GM13976 (cell line): Measurements from ENCODE around the gene KIDINS220.

ENCODE experiments used
- DNase-seq: peaks from one replicate; pipeline ENCODE4 v3.0.0; 2012; ENCODE audit warnings: low spot score
- in situ Hi-C: fragments of 300-500 bp; cut with MboI; formaldehyde crosslinking; loops from one replicate; pipeline ENCODE4 v1.12.0; 2022; ENCODE audit warnings: low sequenced_read_pairs, mixed read lengths, inconsistent platforms; ENCODE audit not compliant: unreplicated experiment
- TF ChIP-seq, protein P1 (sequence below): IDR thresholded peaks from 2 replicates; pipeline ENCODE4 v1.5.1; 2012; ENCODE audit warnings: borderline replicate concordance, mild to moderate bottlenecking; ENCODE audit not compliant: insufficient read depth; ENCODE audit errors: extremely low read depth, missing control alignments, control extremely low read depth

KIDINS220 gene

DNA sequence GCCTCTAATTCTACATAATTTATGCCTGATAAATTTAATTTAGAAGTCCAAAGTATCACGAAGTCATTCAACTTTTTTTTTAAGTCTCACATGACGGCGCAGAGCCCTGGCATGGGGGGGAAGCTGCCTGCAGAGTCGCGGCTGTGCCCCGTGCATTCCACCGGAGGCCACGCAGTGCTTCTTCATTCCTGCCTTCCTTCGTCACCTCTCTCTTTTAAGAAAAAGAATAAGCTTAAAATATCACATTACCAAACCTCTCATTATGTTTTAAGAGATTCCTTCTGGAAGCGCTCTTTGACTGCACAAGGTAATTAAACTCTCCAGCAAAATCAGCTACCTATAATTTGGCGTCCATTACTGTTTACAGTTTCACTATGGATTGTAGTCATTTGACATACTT, 20.3 kb upstream of the KIDINS220 start:
- DNase-seq, result no peak
- in situ Hi-C loops, result no loop called here
- TF ChIP-seq, protein P1, sequence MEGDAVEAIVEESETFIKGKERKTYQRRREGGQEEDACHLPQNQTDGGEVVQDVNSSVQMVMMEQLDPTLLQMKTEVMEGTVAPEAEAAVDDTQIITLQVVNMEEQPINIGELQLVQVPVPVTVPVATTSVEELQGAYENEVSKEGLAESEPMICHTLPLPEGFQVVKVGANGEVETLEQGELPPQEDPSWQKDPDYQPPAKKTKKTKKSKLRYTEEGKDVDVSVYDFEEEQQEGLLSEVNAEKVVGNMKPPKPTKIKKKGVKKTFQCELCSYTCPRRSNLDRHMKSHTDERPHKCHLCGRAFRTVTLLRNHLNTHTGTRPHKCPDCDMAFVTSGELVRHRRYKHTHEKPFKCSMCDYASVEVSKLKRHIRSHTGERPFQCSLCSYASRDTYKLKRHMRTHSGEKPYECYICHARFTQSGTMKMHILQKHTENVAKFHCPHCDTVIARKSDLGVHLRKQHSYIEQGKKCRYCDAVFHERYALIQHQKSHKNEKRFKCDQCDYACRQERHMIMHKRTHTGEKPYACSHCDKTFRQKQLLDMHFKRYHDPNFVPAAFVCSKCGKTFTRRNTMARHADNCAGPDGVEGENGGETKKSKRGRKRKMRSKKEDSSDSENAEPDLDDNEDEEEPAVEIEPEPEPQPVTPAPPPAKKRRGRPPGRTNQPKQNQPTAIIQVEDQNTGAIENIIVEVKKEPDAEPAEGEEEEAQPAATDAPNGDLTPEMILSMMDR, result no peak

DNA sequence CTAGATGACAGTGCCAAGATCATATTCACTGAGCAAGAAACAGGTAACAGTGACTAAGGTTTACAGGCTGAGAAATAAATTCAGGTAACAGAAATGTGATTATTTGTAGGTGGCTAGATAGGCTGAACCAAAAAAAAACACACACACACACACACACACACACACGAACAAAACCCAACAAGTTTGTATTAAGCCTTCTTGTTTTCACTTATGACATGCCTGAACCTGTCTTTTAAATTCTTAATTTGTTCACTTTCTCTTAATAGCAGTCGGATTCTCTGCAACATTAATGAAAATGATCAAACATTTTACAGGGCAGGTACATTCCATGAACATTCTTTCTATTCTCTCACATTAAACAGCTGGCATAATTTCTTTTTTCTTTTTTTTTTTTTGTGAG, 18.8 kb upstream of the KIDINS220 start:
- in situ Hi-C loops, result no loop called here
- TF ChIP-seq, protein P1, result no peak

DNA sequence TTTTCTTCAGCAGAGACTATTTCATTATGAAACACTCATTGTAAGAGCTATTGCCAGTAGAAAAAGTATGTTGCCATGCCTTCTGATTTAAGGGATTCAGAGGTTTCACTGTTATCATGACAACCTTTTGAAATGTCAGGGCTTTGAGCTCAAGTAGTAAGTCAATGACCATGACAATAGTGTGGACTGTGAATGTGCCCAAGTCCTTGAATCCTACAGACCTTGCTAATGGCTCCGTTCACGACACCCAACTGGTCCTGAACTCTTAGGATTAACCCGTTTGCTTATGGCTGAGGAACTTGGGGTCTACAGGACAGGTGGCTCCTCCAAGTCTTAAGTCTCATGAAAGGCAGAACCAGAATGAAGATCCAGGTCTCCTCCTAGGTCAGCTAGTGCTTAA, 17.6 kb upstream of the KIDINS220 start:
- no peak for DNase-seq
- TF ChIP-seq, protein P1, result no peak
- in situ Hi-C loops, result no loop called here

More for the DNA sequence above, 18.8 kb upstream of the KIDINS220 start:
- no peak for DNase-seq

DNA sequence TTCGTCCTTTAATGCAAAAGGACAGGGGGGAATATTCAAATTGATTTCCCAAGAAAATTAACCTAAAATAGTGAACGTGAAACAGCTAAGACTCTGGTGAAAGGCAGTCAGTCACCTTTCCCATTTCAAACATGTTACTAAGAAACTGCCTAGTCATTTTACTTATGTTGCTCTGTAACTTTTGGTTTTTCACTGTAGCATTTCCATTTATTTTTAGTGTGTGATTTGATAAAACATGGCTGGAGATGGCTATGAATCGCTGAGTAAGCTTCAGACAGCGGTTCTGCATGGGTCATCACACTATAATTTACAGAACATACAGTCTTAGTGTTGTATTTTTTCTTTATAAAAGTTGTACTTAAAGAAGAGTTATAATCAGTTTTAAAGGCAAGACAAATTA, 16.0 kb upstream of the KIDINS220 start:
- no peak for DNase-seq
- in situ Hi-C loops, result no loop called here
- TF ChIP-seq, protein P1, result no peak

DNA sequence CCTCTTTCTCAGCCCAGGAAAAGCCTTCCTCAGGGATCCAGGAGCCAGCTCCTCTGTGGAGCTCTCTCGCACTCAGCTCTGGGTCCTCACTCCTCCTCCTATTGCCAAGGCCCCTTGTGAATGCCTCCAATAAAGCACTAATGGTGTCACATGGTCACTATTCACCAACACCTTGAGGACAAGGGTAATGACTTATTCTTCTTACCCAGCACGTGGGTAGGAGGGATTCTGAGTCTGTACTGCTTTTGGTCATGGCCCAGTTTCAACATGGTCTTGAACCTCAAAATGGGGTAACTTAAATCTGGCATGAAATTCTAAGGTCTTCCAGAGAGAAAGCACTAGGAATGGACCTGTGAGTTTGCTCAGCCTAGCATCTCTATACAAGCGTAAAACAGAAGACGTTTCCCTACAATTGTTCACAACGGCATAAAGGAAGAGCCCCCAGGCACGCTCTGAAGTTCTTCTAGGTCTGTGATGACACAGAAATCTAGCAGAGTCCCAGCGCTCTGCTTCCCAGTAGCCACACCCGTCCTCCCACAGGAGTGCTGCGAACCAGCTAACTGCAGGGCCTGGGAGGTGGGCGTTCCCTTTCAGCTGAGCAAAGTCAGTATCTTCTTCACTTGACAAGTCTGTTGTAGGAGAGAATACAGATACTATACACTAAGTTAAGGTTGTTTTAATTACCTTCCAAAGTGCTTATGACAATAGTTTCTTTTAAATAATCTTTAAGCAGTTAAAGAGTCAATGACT, 14.6 kb upstream of the KIDINS220 start:
- TF ChIP-seq, protein P1, result no peak
- DNase-seq, result no peak
- in situ Hi-C loops, result no loop called here

DNA sequence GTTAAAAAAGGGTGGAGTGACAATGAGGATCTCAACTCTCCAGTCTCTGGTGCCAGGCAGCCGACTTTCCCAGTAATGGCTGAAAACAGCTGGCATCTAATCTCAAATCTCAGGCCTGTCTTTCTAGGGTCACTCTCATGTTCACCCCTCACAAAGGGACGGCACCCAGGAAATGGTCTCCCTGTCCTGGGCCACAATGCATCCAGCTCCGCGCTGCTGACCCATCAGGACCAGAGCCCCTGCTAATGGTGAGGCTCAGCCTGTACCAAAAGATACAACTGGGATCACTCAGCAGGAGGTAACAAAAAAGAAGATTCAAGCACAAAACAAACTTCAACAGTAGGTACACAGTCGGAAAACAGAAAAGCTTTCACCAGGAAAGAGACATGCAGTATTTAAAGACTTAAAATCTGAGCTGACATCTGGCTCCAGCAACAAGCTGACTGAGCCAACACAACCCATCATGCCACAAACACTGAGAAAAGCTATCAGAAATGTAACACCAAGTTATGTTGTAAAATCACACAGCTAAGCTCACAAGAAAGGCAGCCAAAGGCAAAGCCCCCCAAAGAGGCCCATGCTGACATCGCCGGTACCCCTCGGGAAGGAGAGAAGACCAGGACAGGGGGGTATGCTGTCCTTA, 13.6 kb upstream of the KIDINS220 start:
- in situ Hi-C loops, result no loop called here
- no peak for DNase-seq
- TF ChIP-seq, protein P1, result no peak

DNA sequence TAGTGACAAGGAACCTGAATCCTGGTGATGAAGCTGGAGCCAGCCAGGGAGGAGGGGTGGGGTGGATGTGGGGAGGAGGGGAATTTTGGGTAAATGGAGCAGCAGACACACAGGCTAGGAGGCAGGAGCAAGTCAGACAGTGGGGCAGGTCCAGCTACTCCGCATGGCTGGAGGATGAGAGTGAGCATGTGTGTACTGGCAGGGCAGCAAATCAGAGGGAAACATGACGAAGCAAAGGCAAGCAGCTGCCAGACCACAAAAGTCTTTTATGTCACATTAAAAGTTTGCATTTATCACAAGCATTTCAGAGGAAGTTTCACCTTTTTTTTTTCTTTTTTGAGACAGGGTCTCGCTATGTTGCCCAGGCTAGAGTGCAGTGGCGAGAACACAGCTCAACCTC, 11.9 kb upstream of the KIDINS220 start:
- in situ Hi-C loops, result no loop called here
- no peak for DNase-seq

More for the DNA sequence above, 11.9 kb upstream of the KIDINS220 start:
- TF ChIP-seq, protein P1, result no peak
